GM21619 (cell line): ENCODE results near the gene RAB3A.
A peak's percentile ranks its signal among the peaks of the same experiment; 100 is the strongest.

ENCODE experiments used
- ATAC-seq: cut with Tn5 transposase; IDR thresholded peaks from one replicate; pipeline ENCODE4 v1.9.1; 2021; ENCODE audit not compliant: unreplicated experiment

Gene RAB3A, protein sequence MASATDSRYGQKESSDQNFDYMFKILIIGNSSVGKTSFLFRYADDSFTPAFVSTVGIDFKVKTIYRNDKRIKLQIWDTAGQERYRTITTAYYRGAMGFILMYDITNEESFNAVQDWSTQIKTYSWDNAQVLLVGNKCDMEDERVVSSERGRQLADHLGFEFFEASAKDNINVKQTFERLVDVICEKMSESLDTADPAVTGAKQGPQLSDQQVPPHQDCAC

GRCh38 chr19:18203863-18204393, at the start of gene RAB3A:
Gene RAB3A (minus strand): TSS chr19:18204042. CDS start chr19:18202740, 1,302 bp downstream.
- peak; percentile 87 for ATAC-seq

GRCh38 chr19:18253130-18253529, 49.3 kb upstream of the RAB3A start:
- ATAC-seq = no peak

DNA sequence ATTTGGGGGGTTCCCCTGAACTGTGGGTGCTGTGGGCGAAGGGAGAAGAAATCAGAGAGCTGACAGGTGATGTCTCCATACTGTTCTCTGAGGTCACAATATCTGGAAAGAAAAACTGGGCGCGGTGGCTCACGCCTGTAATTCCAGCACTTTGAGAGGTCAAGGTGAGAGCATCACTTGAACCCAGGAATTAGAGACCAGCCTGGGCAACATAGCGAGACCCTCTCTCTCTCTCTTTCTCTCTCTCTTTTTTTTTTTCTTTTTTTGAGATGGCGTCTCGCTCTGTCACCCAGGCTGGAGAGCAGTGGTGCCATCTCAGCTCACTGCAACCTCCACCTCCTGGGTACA, 48.5 kb upstream of the RAB3A start:
- no peak for ATAC-seq

DNA sequence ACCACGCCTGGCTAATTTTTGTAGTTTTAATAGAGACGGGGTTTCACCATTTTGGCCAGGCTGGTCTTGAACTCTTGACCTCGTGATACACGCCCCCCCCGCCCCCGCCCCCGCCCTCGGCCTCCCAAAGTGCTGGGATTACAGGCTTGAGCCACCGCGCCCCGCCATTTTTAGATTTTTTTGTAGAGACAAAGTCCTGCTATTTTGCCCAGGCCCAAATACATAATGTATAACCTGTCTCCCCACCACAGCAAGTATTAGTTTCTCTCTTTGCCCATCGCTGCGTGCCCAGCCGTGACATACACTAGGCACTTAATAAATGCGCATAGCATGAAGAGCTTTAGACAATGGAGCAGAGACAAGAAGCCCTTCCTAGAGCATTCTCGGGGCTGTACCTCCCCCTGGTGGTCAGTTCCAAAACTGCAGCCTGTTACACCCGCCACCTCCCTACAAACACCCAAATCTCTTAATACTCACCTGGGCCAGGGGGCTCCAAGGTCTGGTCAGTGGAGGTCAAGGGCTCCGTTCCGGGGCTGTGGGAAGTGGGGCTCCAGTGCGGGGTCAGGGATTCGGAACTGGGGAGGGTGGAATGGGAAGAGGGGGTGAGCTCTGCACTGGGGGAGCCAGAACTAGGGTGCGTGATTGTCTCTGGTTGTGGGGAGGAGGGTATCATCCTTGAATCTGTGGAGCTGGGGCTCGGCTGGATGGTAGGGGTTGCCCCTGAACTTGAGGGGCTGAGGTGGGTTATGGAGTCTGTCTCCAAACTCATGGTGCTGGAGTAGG, 47.9 kb upstream of the RAB3A start:
- ATAC-seq = no peak

- no peak for ATAC-seq
Observed at GRCh38 chr19:18249834-18250233, 46.0 kb upstream of the RAB3A start.

- no peak for ATAC-seq
Observed at GRCh38 chr19:18245297-18245696, 41.5 kb upstream of the RAB3A start.

- no peak for ATAC-seq
Observed at GRCh38 chr19:18239303-18239702, 35.5 kb upstream of the RAB3A start.

DNA sequence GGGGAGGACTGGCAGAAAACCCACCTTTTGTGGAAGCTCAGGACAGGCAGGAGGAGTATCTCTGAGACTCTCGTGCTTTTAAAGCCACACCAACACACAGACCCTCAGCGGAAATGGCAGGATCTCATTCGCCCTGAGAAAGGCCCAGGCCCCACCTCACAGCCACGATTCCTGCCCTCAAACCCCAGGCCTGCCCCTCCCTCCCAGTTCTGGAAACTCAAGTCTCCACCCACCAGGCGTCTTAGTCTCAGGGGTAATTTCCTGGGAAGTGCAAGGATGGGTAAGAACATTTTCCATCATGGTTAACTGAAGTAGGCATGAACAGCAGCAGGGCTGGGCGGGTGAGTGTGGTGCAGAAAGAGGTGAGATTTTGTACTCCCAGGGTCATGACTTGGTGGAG, 30.4 kb upstream of the RAB3A start:
- no peak for ATAC-seq

- ATAC-seq = no peak
Observed at GRCh38 chr19:18233224-18233825, 29.5 kb upstream of the RAB3A start.

DNA sequence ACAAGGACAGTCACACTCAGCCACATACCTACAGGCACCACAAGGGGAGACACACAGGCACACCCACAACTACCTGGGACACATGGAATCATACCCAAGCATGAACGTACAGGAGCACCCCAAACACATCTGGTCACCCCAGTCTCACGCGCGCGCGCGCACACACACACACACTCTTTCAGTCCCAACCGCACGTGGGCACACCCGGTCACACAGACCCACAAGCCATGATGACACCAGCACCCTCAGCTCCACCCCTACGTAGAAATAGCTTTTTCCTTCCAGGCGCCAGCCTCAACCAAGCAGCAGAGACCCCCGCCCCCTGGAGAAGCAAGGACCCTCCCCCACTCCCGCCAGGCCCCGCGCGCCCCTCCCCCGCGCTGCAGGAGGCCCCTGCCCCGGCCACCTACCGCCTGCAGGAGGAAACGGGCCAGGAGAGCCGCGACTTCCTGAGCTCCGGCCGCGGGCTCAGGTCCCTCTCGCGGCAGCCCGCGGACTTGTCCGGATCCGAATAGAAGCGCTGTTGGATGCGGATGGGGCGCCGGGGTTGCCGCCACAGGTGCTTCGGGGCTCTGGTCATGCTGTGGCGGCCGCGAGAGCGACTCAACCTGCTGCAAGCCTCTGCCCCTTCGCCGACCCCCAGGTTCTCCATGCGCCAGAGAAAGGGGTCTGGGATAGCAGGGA, 28.8 kb upstream of the RAB3A start:
- no peak for ATAC-seq

GRCh38 chr19:18231775-18232174, 27.9 kb upstream of the RAB3A start:
- ATAC-seq = no peak

DNA sequence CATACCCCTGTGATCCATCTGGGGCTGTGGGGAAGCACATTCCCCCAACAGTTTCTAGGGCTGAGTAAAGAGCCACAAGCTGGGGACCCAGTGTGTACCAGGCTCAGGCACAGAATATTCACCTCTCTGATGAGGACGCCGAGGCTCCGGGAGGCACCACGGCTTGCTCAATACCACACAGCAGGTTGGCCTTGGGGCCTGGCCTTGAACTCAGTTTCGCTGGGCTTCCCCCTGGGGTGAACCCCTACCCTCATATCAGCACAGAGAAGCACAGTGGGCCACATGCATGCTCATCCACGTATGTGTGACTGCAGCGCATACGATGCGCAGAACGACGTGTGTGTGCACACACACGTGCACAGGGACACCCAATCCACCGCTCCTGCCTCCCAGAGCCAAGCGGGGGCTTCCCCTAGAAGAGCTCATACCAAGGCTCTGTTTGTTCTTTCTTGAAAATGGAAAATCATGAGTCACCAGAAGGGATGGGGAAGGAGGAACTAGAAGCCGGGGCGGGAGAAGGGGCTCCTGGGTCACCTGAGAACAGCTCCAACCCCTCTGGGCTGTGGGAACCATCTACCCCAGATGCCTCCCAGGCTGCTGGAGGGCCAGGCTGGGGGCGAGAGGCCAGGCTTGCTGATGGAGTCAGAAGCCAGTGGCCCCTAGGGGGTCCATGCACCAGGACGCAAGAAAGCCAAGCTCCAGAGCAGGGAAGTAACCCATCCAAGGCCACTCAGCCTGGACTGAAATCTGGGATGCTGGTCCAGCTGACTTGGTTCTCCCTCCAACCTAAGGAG, 27.3 kb upstream of the RAB3A start:
- ATAC-seq = no peak

DNA sequence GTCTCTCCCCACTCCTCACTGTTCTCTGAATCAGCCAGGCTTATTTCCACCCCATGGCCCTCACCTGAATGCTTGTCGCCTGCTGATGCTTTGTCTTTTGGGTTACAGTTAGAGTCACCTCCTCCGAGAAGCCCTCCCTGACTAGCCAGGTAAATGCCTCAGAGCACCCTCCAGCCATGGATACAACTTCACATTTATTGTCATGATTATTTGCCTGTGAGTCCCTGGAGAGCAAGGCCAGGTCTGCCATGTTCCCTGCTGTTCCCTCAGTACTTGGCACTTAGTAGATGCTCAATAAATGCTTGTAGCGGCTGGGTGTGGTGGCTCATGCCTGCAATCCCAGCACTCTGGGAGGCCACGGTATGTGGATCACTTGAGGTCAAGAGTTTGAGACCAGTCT, 26.1 kb upstream of the RAB3A start:
- no peak for ATAC-seq

GRCh38 chr19:18229474-18229873, 25.6 kb upstream of the RAB3A start:
- no peak for ATAC-seq

DNA sequence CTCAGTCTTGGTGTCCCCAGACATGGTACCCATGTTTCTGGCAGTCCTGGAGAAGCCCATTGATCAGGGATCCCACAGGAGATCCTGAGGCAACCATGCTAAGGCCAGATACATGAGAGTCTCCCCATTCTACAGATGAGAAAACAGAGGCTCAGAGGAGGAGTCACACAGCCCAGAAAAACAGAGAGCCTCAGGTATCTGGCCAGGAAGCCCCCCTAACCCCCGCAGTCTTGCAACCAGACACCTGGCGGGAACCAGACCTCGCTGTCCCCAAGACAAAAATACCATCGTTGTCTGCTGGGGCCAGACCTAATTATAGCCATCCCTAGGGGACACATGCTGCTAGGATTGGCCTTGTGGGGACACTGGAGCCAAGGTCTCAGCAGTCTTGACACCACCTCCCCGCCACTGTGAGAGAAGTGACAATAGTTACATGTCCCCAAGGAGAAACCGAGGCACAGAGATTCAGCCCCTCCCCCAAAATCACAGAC, 24.0 kb upstream of the RAB3A start:
- ATAC-seq = no peak

GRCh38 chr19:18226956-18227780, 23.3 kb upstream of the RAB3A start:
- ATAC-seq = no peak

GRCh38 chr19:18225702-18226468, 22.0 kb upstream of the RAB3A start, which contains the start of gene PDE4C:
Gene PDE4C (minus strand): TSS chr19:18226438. CDS start chr19:18226415, 23 bp downstream.
- ATAC-seq = no peak

DNA sequence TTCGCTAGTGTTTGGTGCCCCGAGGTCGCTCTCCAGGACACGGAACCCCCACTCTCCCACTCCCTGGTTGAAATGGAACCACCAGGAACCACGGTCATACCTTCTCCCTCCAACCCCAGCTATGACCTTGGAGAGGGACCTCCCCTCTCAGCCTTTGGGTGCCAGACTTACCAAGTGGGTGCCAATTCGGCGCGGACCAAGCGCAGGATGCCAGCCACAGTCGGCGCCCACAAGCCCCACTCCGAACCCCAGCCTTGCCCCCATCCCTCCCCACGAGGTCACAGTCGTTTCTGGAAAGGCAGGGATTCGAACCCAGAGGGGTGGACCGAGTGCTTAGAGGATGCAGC, 21.5 kb upstream of the RAB3A start:
- no peak for ATAC-seq
